Epithelial cell of proximal tubule (primary cell): ENCODE measurements around the gene REEP3. TPM values are rescaled to one million over a fixed set of nuclear protein-coding genes. Genes with fewer than 3 reads are reported as not detected.

Experiments
- DNase-seq: peaks from one replicate; pipeline ENCODE4 v3.0.0-alpha.2; 2011; ENCODE audit warnings: low read depth
- H3K4me3 ChIP-seq: 2 replicates; pipeline ENCODE4 v1.5.1; 2011; ENCODE audit warnings: low read depth, mild to moderate bottlenecking, low read length
- CTCF ChIP-seq: conservative IDR thresholded peaks from 2 replicates; pipeline ENCODE4 v1.5.1; 2012; ENCODE audit warnings: low read depth, mild to moderate bottlenecking, low read length
- total RNA-seq: library from RNA; depleted of rRNA; stranded (reverse); fragments of >200 nt; gene quantifications from 2 replicates; pipeline ENCODE4 v1.2.3, GENCODE V29; 2015

Gene REEP3
- total RNA-seq, 1 donor from 2014 or later: 58.6 TPM

GRCh38 chr10:63573068-63573697, 52.0 kb downstream of the REEP3 start:
- TF ChIP-seq CTCF: no peak
- H3K4me3 ChIP-seq: no peak overlapping the region
- no peak for DNase-seq

- no peak for TF ChIP-seq CTCF
- DNase-seq: no peak
- H3K4me3 ChIP-seq: no peak overlapping the region
Measured at GRCh38 chr10:63574011-63574410, 52.8 kb downstream of the REEP3 start.

- no peak for TF ChIP-seq CTCF
- no peak for DNase-seq
- H3K4me3 ChIP-seq: no peak overlapping the region
Measured at GRCh38 chr10:63576501-63576900, 55.3 kb downstream of the REEP3 start.

GRCh38 chr10:63578501-63578900, 57.3 kb downstream of the REEP3 start:
- H3K4me3 ChIP-seq: no peak overlapping the region
- DNase-seq: no peak
- no peak for TF ChIP-seq CTCF

GRCh38 chr10:63579371-63580014, 58.3 kb downstream of the REEP3 start:
- no peak for DNase-seq
- no peak overlapping the region for H3K4me3 ChIP-seq
- no peak for TF ChIP-seq CTCF

- H3K4me3 ChIP-seq: no peak overlapping the region
- TF ChIP-seq CTCF: no peak
- DNase-seq: no peak
Measured at GRCh38 chr10:63582690-63583089, 61.5 kb downstream of the REEP3 start.

- H3K4me3 ChIP-seq: no peak overlapping the region
- DNase-seq: no peak
Measured at GRCh38 chr10:63583397-63583796, 62.2 kb downstream of the REEP3 start.

More at GRCh38 chr10:63583397-63583796, 62.2 kb downstream of the REEP3 start:
- no peak for TF ChIP-seq CTCF
